ENCODE results near the gene CRYAB. TPM values are rescaled to one million over a fixed set of nuclear protein-coding genes. Genes with fewer than 3 reads are reported as not detected.
"Not testable (repeated sequence)": the region's sequence is repeated elsewhere in the genome, so short reads cannot be mapped to it uniquely, and the experiment has no call there.

The CRYAB gene
- total RNA-seq, 1 donor from 2014 or later, result 288 TPM

- Histone ChIP-seq H3K27ac (no peak overlapping the region), H3K27me3 (no peaks in the 10 kb centered on the region), H3K9me3 (no peaks in the 10 kb centered on the region), H3K4me3 (no peak overlapping the region), H3K36me3 (no peaks in the 10 kb centered on the region), H3K4me1 (peaks cover 6 to 24% of the 10 kb centered on the region in 2 donors)
- no peak for DNase-seq (ENCODE audit: low spot score in 2 of 2)
- intact Hi-C loops (cut with DNase I), result no loop called here
- TF ChIP-seq CTCF (IDR thresholded peaks at IDR 0.05), result no peak
Observed at GRCh38 chr11:111933872-111934271, 22.3 kb upstream of the CRYAB start.

- intact Hi-C loops (cut with DNase I); H3K36me3 ChIP-seq: not testable (repeated sequence)
- DNase-seq (ENCODE audit: low spot score in 2 of 2), result peak in 1 of 2 donors; percentile 45
Observed at GRCh38 chr11:111933176-111933575, 21.6 kb upstream of the CRYAB start.

GRCh38 chr11:111932611-111932950, 21.0 kb upstream of the CRYAB start:
- H3K9me3 ChIP-seq, result no peaks in the 10 kb centered on the region
- no peaks in the 10 kb centered on the region for H3K27me3 ChIP-seq
- intact Hi-C loops (cut with DNase I), result loop anchor here (1.0 kb wide), 1 partner anchor 46 kb away; no protein-coding TSS in a partner anchor
- H3K27ac ChIP-seq, result no peak overlapping the region
- H3K36me3 ChIP-seq, result no peaks in the 10 kb centered on the region
- DNase-seq (ENCODE audit: low spot score in 2 of 2), result no peak
- no peak for TF ChIP-seq CTCF (IDR thresholded peaks at IDR 0.05)
- peaks cover 6 to 19% of the 10 kb centered on the region in 2 donors for H3K4me1 ChIP-seq
- H3K4me3 ChIP-seq, result no peak overlapping the region

More at GRCh38 chr11:111933176-111933575, 21.6 kb upstream of the CRYAB start:
- not testable (repeated sequence) for H3K4me3 ChIP-seq, H3K27me3 ChIP-seq, H3K9me3 ChIP-seq, H3K27ac ChIP-seq
- peaks cover 6 to 24% of the 10 kb centered on the region in 2 donors for H3K4me1 ChIP-seq

- no peaks in the 10 kb centered on the region for H3K27me3 ChIP-seq
- no peak overlapping the region for H3K27ac ChIP-seq
- no peak overlapping the region for H3K4me3 ChIP-seq
- no peaks in the 10 kb centered on the region for H3K36me3 ChIP-seq
- DNase-seq (ENCODE audit: low spot score in 2 of 2), result no peak
- H3K4me1 ChIP-seq, result peaks cover 6 to 20% of the 10 kb centered on the region in 2 donors
- no peak for TF ChIP-seq CTCF (IDR thresholded peaks at IDR 0.05)
- intact Hi-C loops (cut with DNase I), result no loop called here
- H3K9me3 ChIP-seq, result no peaks in the 10 kb centered on the region
Observed at GRCh38 chr11:111930472-111930871, 18.9 kb upstream of the CRYAB start.

GRCh38 chr11:111926505-111927391, 15.2 kb upstream of the CRYAB start:
- H3K4me1 ChIP-seq, result peaks cover 14 to 40% of the 10 kb centered on the region in 2 donors
- no peaks in the 10 kb centered on the region for H3K9me3 ChIP-seq

More at GRCh38 chr11:111926505-111927391, 15.2 kb upstream of the CRYAB start:
- peak overlapping the region; percentile 89 to 92 for H3K27ac ChIP-seq
- intact Hi-C loops (cut with DNase I), result loop anchor here (1.0 to 10.0 kb wide), 7 partner anchors 12 to 368 kb away; partner anchors contain the start of genes CFAP68, CRYAB, FDXACB1 and NKAPD1
- peak; percentile 92 to 98 for DNase-seq (ENCODE audit: low spot score in 2 of 2)
- H3K27me3 ChIP-seq, result no peaks in the 10 kb centered on the region
- peak overlapping the region; percentile 40 to 57 for H3K4me3 ChIP-seq
- no peak for TF ChIP-seq CTCF (IDR thresholded peaks at IDR 0.05)
- H3K36me3 ChIP-seq, result no peaks in the 10 kb centered on the region
